HEK293 (cell line): ENCODE measurements around the gene SARM1.
A peak's percentile ranks its signal among the peaks of the same experiment; 100 is the strongest.

Experiments
- HOXA7 ChIP-seq: sonication (generic); formaldehyde crosslinking; IDR thresholded peaks from 2 replicates; pipeline ENCODE4 v1.8.1; 2022; ENCODE audit warnings: missing genetic modification reagents, borderline replicate concordance
- SALL2 ChIP-seq: fragments of 450-650 bp; formaldehyde crosslinking; IDR thresholded peaks from 2 replicates; pipeline ENCODE4 v1.5.0; 2017; ENCODE audit warnings: missing biosample characterization, mild to moderate bottlenecking, missing genetic modification characterization, borderline replicate concordance
- SETDB1 ChIP-seq: IDR thresholded peaks from one replicate; pipeline ENCODE4 v1.6.1; 2017; ENCODE audit warnings: mild to moderate bottlenecking, low read length, moderate library complexity, mixed read lengths; ENCODE audit not compliant: insufficient read length
- TSHZ1 ChIP-seq: fragments of 450-650 bp; formaldehyde crosslinking; IDR thresholded peaks from 2 replicates; pipeline ENCODE4 v1.5.1; 2016; ENCODE audit warnings: missing biosample characterization, missing genetic modification characterization, borderline replicate concordance
- ZBTB20 ChIP-seq: fragments of 450-650 bp; formaldehyde crosslinking; IDR thresholded peaks from 2 replicates; pipeline ENCODE4 v1.5.1; 2016; ENCODE audit warnings: missing biosample characterization, missing genetic modification characterization
- ZFP37 ChIP-seq: fragments of 450-650 bp; formaldehyde crosslinking; IDR thresholded peaks from 2 replicates; pipeline ENCODE4 v1.5.1; 2016; ENCODE audit warnings: missing biosample characterization, missing genetic modification characterization
- ZNF24 ChIP-seq: fragments of 450-650 bp; formaldehyde crosslinking; IDR thresholded peaks from 2 replicates; pipeline ENCODE4 v1.5.1; 2016; ENCODE audit warnings: missing biosample characterization, missing genetic modification characterization
- ZNF26 ChIP-seq: fragments of 450-650 bp; formaldehyde crosslinking; IDR thresholded peaks from 2 replicates; pipeline ENCODE4 v1.5.1; 2016; ENCODE audit warnings: missing biosample characterization, missing genetic modification characterization
- ZNF274 ChIP-seq, 2 experiments: fragments of 200-500 bp in 1 of 2; fragments of 450-650 bp in 1 of 2; sonication (Bioruptor generic) in 1 of 2; formaldehyde crosslinking in 1 of 2; IDR thresholded peaks; 2 replicates each; pipeline versions ENCODE4 v1.5.1 to v1.6.1; 2014 to 2016; ENCODE audit warnings: borderline replicate concordance in 1 of 2, inconsistent platforms in 1 of 2, low read length in 1 of 2, missing biosample characterization in 1 of 2, missing genetic modification characterization in 1 of 2
- ZNF391 ChIP-seq: fragments of 450-650 bp; formaldehyde crosslinking; IDR thresholded peaks from 2 replicates; pipeline ENCODE4 v1.5.1; 2016; ENCODE audit warnings: low read depth, missing biosample characterization, missing genetic modification characterization, borderline replicate concordance
- ZNF398 ChIP-seq: fragments of 450-650 bp; formaldehyde crosslinking; IDR thresholded peaks from 2 replicates; pipeline ENCODE4 v1.5.1; 2017; ENCODE audit warnings: missing biosample characterization, missing genetic modification characterization
- ZNF473 ChIP-seq: fragments of 450-650 bp; formaldehyde crosslinking; IDR thresholded peaks from 2 replicates; pipeline ENCODE4 v1.5.1; 2017; ENCODE audit warnings: missing biosample characterization, missing genetic modification characterization
- ZNF48 ChIP-seq: fragments of 450-650 bp; formaldehyde crosslinking; IDR thresholded peaks from 2 replicates; pipeline ENCODE4 v1.5.1; 2016; ENCODE audit warnings: missing biosample characterization, missing genetic modification characterization
- ZNF530 ChIP-seq: fragments of 450-650 bp; formaldehyde crosslinking; IDR thresholded peaks from 2 replicates; pipeline ENCODE4 v1.5.1; 2016; ENCODE audit warnings: low read depth, missing biosample characterization, missing genetic modification characterization
- ZNF600 ChIP-seq: fragments of 450-650 bp; formaldehyde crosslinking; IDR thresholded peaks from 2 replicates; pipeline ENCODE4 v1.5.1; 2016; ENCODE audit warnings: missing biosample characterization, missing genetic modification characterization
- ZNF664 ChIP-seq: fragments of 450-650 bp; formaldehyde crosslinking; IDR thresholded peaks from 2 replicates; pipeline ENCODE4 v1.5.1; 2016; ENCODE audit warnings: missing biosample characterization, missing genetic modification characterization
- ZNF76 ChIP-seq: fragments of 450-650 bp; formaldehyde crosslinking; IDR thresholded peaks from 2 replicates; pipeline ENCODE4; 2016; ENCODE audit warnings: low read depth, missing biosample characterization, missing genetic modification characterization, borderline replicate concordance
- ZNF843 ChIP-seq: fragments of 450-650 bp; formaldehyde crosslinking; IDR thresholded peaks from 2 replicates; pipeline ENCODE4 v1.5.1; 2016; ENCODE audit warnings: missing biosample characterization, missing genetic modification characterization
- TF ChIP-seq, protein P1 (sequence below): fragments of 450-650 bp; formaldehyde crosslinking; IDR thresholded peaks from 2 replicates; pipeline ENCODE4 v1.5.1; 2016; ENCODE audit warnings: missing biosample characterization, missing genetic modification characterization
- TF ChIP-seq, protein P2 (sequence below): fragments of 450-650 bp; formaldehyde crosslinking; IDR thresholded peaks from 2 replicates; pipeline ENCODE4 v1.5.1; 2016; ENCODE audit warnings: missing biosample characterization, missing genetic modification characterization
- TF ChIP-seq, protein P3 (sequence below): fragments of 450-650 bp; formaldehyde crosslinking; IDR thresholded peaks from 2 replicates; pipeline ENCODE4 v1.5.1; 2016; ENCODE audit warnings: missing biosample characterization, missing genetic modification characterization

Gene SARM1

GRCh38 chr17:28371245-28372202, at the start of gene SARM1 (continued):
- TF ChIP-seq ZNF398 (tag by site-specific recombination) (peak; percentile 74), ZBTB20 (tag by site-specific recombination) (peak; percentile 96), ZNF473 (tag by site-specific recombination) (no peak), ZFP37 (tag by site-specific recombination) (peak; percentile 67; the same call in 1 of the 2 replicates), ZNF391 (tag by site-specific recombination) (0 out of 2 replicates have a peak, but pooled peaks have one; percentile 50), SETDB1 (no peak), ZNF76 (tag by site-specific recombination) (peak; percentile 82), ZNF24 (tag by site-specific recombination) (peak; percentile 65; the same call in 1 of the 2 replicates), SALL2 (tag by site-specific recombination) (no peak), ZNF843 (tag by site-specific recombination) (peak; percentile 66), ZNF48 (tag by site-specific recombination) (no peak), ZNF600 (tag by site-specific recombination) (peak; percentile 56), ZNF664 (no peak), ZNF274 (IDR thresholded peaks at IDR 0.05; ENCODE audit: low read length) (no peak), ZNF274 (tag by site-specific recombination; IDR thresholded peaks at IDR 0.05; ENCODE audit: borderline replicate concordance) (no peak), ZNF530 (no peak), HOXA7 (CRISPR knock-in tag) (no peak), ZNF26 (tag by site-specific recombination) (no peak), TSHZ1 (tag by site-specific recombination) (no peak)
- TF ChIP-seq, protein P1, sequence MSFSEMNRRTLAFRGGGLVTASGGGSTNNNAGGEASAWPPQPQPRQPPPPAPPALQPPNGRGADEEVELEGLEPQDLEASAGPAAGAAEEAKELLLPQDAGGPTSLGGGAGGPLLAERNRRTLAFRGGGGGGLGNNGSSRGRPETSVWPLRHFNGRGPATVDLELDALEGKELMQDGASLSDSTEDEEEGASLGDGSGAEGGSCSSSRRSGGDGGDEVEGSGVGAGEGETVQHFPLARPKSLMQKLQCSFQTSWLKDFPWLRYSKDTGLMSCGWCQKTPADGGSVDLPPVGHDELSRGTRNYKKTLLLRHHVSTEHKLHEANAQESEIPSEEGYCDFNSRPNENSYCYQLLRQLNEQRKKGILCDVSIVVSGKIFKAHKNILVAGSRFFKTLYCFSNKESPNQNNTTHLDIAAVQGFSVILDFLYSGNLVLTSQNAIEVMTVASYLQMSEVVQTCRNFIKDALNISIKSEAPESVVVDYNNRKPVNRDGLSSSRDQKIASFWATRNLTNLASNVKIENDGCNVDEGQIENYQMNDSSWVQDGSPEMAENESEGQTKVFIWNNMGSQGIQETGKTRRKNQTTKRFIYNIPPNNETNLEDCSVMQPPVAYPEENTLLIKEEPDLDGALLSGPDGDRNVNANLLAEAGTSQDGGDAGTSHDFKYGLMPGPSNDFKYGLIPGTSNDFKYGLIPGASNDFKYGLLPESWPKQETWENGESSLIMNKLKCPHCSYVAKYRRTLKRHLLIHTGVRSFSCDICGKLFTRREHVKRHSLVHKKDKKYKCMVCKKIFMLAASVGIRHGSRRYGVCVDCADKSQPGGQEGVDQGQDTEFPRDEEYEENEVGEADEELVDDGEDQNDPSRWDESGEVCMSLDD (tag by site-specific recombination) = peak; percentile 84
- TF ChIP-seq, protein P2, sequence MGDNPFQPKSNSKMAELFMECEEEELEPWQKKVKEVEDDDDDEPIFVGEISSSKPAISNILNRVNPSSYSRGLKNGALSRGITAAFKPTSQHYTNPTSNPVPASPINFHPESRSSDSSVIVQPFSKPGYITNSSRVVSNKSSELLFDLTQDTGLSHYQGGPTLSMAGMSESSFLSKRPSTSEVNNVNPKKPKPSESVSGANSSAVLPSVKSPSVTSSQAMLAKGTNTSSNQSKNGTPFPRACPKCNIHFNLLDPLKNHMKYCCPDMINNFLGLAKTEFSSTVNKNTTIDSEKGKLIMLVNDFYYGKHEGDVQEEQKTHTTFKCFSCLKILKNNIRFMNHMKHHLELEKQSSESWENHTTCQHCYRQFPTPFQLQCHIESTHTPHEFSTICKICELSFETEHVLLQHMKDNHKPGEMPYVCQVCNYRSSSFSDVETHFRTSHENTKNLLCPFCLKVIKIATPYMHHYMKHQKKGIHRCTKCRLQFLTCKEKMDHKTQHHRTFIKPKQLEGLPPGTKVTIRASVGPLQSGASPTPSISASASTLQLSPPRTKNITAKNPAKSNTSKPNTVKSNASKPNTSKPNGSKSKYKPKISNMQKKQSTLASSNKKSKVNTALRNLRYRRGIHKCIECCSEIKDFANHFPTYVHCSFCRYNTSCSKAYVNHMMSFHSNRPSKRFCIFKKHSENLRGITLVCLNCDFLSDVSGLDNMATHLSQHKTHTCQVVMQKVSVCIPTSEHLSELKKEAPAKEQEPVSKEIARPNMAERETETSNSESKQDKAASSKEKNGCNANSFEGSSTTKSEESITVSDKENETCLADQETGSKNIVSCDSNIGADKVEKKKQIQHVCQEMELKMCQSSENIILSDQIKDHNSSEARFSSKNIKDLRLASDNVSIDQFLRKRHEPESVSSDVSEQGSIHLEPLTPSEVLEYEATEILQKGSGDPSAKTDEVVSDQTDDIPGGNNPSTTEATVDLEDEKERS (tag by site-specific recombination) = no peak
- TF ChIP-seq, protein P3, sequence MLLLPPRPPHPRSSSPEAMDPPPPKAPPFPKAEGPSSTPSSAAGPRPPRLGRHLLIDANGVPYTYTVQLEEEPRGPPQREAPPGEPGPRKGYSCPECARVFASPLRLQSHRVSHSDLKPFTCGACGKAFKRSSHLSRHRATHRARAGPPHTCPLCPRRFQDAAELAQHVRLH (tag by site-specific recombination) = peak; percentile 73; the same call in 1 of the 2 replicates
